Astrocyte (in vitro differentiated cells and primary cell): ENCODE measurements around the gene FFAR1.

Experiments
- EZH2 ChIP-seq: IDR thresholded peaks from 2 replicates; pipeline ENCODE4 v1.6.1; 2012; ENCODE audit warnings: mild to moderate bottlenecking, low read length, inconsistent platforms; ENCODE audit not compliant: insufficient read depth
- TF ChIP-seq, protein P1 (sequence below): IDR thresholded peaks from 2 replicates; pipeline ENCODE4 v1.5.1; 2011; ENCODE audit warnings: low read depth, mild to moderate bottlenecking, inconsistent platforms, low read length, moderate library complexity; ENCODE audit not compliant: insufficient read depth

GRCh38 chr19:35354898-35355297 lies 7.2 kb downstream of the FFAR1 start:
- TF ChIP-seq, protein P1, sequence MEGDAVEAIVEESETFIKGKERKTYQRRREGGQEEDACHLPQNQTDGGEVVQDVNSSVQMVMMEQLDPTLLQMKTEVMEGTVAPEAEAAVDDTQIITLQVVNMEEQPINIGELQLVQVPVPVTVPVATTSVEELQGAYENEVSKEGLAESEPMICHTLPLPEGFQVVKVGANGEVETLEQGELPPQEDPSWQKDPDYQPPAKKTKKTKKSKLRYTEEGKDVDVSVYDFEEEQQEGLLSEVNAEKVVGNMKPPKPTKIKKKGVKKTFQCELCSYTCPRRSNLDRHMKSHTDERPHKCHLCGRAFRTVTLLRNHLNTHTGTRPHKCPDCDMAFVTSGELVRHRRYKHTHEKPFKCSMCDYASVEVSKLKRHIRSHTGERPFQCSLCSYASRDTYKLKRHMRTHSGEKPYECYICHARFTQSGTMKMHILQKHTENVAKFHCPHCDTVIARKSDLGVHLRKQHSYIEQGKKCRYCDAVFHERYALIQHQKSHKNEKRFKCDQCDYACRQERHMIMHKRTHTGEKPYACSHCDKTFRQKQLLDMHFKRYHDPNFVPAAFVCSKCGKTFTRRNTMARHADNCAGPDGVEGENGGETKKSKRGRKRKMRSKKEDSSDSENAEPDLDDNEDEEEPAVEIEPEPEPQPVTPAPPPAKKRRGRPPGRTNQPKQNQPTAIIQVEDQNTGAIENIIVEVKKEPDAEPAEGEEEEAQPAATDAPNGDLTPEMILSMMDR, result no peak
- TF ChIP-seq EZH2, result no peak
